CD4-positive, alpha-beta T cell treated with Interleukin-17A for 4 hours (primary cell): ENCODE measurements around the gene GLRA2.

Experiments
- DNase-seq: peaks from one replicate; pipeline ENCODE4 v3.0.0-alpha.2; 2020; ENCODE audit warnings: mixed read lengths

GLRA2 gene

GRCh38 chrX:14529290-14529989 lies at the start of gene GLRA2:
Gene GLRA2 (plus strand): TSS chrX:14529536. CDS start chrX:14530058, 522 bp downstream.
- no peak for DNase-seq

- DNase-seq: no peak
These were observed 39.9 kb upstream of the GLRA2 start for GRCh38 chrX:14489437-14489836.

- no peak for DNase-seq
These were observed 37.6 kb upstream of the GLRA2 start for GRCh38 chrX:14491689-14492088.

GRCh38 chrX:14496674-14497073 lies 32.7 kb upstream of the GLRA2 start:
- DNase-seq: no peak

GRCh38 chrX:14497184-14497666 lies 32.1 kb upstream of the GLRA2 start:
- peak; percentile 4 for DNase-seq

- no peak for DNase-seq
These were observed 28.0 kb upstream of the GLRA2 start for GRCh38 chrX:14501327-14501726.

- DNase-seq: no peak
These were observed 24.3 kb upstream of the GLRA2 start for GRCh38 chrX:14504960-14505538.

- DNase-seq: no peak
These were observed 23.7 kb upstream of the GLRA2 start for GRCh38 chrX:14505648-14506047.

GRCh38 chrX:14506866-14507265 lies 22.5 kb upstream of the GLRA2 start:
- no peak for DNase-seq

GRCh38 chrX:14508025-14508690 lies 21.2 kb upstream of the GLRA2 start:
- DNase-seq: no peak

GRCh38 chrX:14509325-14510057 lies 19.8 kb upstream of the GLRA2 start:
- DNase-seq: no peak

- DNase-seq: peak; percentile 52
These were observed 577 bp upstream of the GLRA2 start for GRCh38 chrX:14528629-14529289.

- no peak for DNase-seq
These were observed 4.5 kb downstream of the GLRA2 start for GRCh38 chrX:14533867-14534266.

GRCh38 chrX:14546190-14546589 lies 16.9 kb downstream of the GLRA2 start:
- DNase-seq: no peak

GRCh38 chrX:14554131-14554715 lies 24.9 kb downstream of the GLRA2 start:
- no peak for DNase-seq

- no peak for DNase-seq
These were observed 34.7 kb downstream of the GLRA2 start for GRCh38 chrX:14564058-14564457.

- no peak for DNase-seq
These were observed 43.8 kb downstream of the GLRA2 start for GRCh38 chrX:14573161-14573560.

- no peak for DNase-seq
These were observed 51.7 kb downstream of the GLRA2 start for GRCh38 chrX:14581081-14581480.

GRCh38 chrX:14584548-14584947 lies 55.2 kb downstream of the GLRA2 start:
- DNase-seq: no peak

GRCh38 chrX:14590216-14590615 lies 60.9 kb downstream of the GLRA2 start:
- DNase-seq: no peak

- DNase-seq: no peak
These were observed 61.5 kb downstream of the GLRA2 start for GRCh38 chrX:14590693-14591424.

GRCh38 chrX:14591976-14592375 lies 62.6 kb downstream of the GLRA2 start:
- no peak for DNase-seq
